Measurements from ENCODE around the gene ATP8A2. TPM values are rescaled to one million over a fixed set of nuclear protein-coding genes. Genes with fewer than 3 reads are reported as not detected.

Gene ATP8A2
- total and polyA plus RNA-seq, 9 of the 15 experiments (the other 6 are each of a cell fraction or from before 2014, with no cell fraction given), result under 0.01 to 0.33 (median 0.06) TPM; not detected in 4

DNA sequence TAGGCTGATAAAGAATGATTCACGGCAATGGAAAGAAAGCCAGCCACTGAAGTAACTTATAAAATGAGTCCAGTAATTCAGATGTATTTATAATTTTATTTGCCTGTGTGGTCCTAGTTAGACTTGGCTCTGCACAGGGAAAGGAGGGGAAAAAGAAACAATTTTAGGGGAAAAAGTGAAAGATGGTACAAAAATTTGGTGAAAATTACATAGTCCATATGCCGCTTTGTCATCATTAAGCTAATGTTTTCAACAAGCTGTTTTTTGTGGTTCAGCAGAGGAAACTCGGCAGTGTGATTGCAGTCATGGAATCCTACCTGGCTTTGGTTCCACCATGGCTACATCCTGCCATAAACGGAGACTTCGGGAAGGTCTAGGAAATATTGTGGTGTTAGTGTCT is 301.9 kb downstream of the ATP8A2 start:
- no peak overlapping the region for H3K4me3 ChIP-seq
- 2% methylated on average over 5 of the region's 5 CpGs for WGBS (ENCODE audit: insufficient coverage, low coverage, missing lambda C conversion rate)
- no peak for DNase-seq (ENCODE audit: extremely low read depth in 1 of 4, low spot score in 3 of 4)
- intact Hi-C loops (cut with micrococcal nuclease), result no loop called here
- no peaks in the 10 kb centered on the region for H3K9me3 ChIP-seq (replicated peaks; ENCODE audit: control insufficient read depth, insufficient read depth, low read depth, low read length)
- no peaks in the 10 kb centered on the region for H3K4me1 ChIP-seq (replicated peaks in 1 of 2; ENCODE audit: control insufficient read depth in 2 of 2, insufficient read depth in 2 of 2, low read length in 2 of 2)
- no peak overlapping the region for H3K9ac ChIP-seq (ENCODE audit: insufficient read depth in 1 of 2, low read depth in 2 of 2, low read length in 2 of 2)
- no peak overlapping the region for H2AFZ ChIP-seq (ENCODE audit: low read depth, low read length)
- CTCF ChIA-PET (ENCODE audit: low intra/inter-chr PET ratio), result no interaction called here
- POLR2A ChIA-PET, result no interaction called here
- H3K9me1 ChIP-seq (ENCODE audit: control insufficient read depth, insufficient read depth, low read length), result no peaks in the 10 kb centered on the region
- no peak for FAIRE-seq
- in situ Hi-C loops (cut with MboI), result no loop called here
- TF ChIP-seq ZNF384 (IDR thresholded peaks at IDR 0.05; ENCODE audit: low read depth, low read length) (no peak), HEY1 (CRISPR knock-in tag; IDR thresholded peaks at IDR 0.05; ENCODE audit: borderline replicate concordance) (no peak), NCOA4 (IDR thresholded peaks at IDR 0.05; ENCODE audit: partially characterized antibody) (no peak), RBM17 (IDR thresholded peaks at IDR 0.05; ENCODE audit: borderline replicate concordance, low read depth, low read length) (no peak), STAT5A (IDR thresholded peaks at IDR 0.05; ENCODE audit: borderline replicate concordance, low read length) (no peak), CEBPB (tag; IDR thresholded peaks at IDR 0.05) (no peak), ARID1B (IDR thresholded peaks at IDR 0.05) (no peak), LARP7 (IDR thresholded peaks at IDR 0.05) (no peak), NFIC (IDR thresholded peaks at IDR 0.05) (no peak)
- TF ChIP-seq, protein P1, sequence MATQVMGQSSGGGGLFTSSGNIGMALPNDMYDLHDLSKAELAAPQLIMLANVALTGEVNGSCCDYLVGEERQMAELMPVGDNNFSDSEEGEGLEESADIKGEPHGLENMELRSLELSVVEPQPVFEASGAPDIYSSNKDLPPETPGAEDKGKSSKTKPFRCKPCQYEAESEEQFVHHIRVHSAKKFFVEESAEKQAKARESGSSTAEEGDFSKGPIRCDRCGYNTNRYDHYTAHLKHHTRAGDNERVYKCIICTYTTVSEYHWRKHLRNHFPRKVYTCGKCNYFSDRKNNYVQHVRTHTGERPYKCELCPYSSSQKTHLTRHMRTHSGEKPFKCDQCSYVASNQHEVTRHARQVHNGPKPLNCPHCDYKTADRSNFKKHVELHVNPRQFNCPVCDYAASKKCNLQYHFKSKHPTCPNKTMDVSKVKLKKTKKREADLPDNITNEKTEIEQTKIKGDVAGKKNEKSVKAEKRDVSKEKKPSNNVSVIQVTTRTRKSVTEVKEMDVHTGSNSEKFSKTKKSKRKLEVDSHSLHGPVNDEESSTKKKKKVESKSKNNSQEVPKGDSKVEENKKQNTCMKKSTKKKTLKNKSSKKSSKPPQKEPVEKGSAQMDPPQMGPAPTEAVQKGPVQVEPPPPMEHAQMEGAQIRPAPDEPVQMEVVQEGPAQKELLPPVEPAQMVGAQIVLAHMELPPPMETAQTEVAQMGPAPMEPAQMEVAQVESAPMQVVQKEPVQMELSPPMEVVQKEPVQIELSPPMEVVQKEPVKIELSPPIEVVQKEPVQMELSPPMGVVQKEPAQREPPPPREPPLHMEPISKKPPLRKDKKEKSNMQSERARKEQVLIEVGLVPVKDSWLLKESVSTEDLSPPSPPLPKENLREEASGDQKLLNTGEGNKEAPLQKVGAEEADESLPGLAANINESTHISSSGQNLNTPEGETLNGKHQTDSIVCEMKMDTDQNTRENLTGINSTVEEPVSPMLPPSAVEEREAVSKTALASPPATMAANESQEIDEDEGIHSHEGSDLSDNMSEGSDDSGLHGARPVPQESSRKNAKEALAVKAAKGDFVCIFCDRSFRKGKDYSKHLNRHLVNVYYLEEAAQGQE (IDR thresholded peaks at IDR 0.05; ENCODE audit: borderline replicate concordance), result no peak
- TF ChIP-seq, protein P1 (CRISPR knock-in tag; IDR thresholded peaks at IDR 0.05; ENCODE audit: low read depth), result no peak
- TF ChIP-seq, protein P2, sequence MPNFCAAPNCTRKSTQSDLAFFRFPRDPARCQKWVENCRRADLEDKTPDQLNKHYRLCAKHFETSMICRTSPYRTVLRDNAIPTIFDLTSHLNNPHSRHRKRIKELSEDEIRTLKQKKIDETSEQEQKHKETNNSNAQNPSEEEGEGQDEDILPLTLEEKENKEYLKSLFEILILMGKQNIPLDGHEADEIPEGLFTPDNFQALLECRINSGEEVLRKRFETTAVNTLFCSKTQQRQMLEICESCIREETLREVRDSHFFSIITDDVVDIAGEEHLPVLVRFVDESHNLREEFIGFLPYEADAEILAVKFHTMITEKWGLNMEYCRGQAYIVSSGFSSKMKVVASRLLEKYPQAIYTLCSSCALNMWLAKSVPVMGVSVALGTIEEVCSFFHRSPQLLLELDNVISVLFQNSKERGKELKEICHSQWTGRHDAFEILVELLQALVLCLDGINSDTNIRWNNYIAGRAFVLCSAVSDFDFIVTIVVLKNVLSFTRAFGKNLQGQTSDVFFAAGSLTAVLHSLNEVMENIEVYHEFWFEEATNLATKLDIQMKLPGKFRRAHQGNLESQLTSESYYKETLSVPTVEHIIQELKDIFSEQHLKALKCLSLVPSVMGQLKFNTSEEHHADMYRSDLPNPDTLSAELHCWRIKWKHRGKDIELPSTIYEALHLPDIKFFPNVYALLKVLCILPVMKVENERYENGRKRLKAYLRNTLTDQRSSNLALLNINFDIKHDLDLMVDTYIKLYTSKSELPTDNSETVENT (CRISPR knock-in tag; IDR thresholded peaks at IDR 0.05), result no peak
- TF ChIP-seq, protein P3, sequence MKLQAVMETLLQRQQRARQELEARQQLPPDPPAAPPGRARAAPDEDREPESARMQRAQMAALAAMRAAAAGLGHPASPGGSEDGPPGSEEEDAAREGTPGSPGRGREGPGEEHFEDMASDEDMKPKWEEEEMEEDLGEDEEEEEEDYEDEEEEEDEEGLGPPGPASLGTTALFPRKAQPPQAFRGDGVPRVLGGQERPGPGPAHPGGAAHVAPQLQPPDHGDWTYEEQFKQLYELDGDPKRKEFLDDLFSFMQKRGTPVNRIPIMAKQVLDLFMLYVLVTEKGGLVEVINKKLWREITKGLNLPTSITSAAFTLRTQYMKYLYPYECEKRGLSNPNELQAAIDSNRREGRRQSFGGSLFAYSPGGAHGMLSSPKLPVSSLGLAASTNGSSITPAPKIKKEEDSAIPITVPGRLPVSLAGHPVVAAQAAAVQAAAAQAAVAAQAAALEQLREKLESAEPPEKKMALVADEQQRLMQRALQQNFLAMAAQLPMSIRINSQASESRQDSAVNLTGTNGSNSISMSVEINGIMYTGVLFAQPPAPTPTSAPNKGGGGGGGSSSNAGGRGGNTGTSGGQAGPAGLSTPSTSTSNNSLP (IDR thresholded peaks at IDR 0.05; ENCODE audit: borderline replicate concordance, low read depth, low read length), result no peak
- H3K79me2 ChIP-seq (ENCODE audit: control insufficient read depth, insufficient read depth, low read length), result no peaks in the 10 kb centered on the region
- no peak overlapping the region for H3K27ac ChIP-seq (ENCODE audit: extremely low read depth, low read depth, low read length)
- no peaks in the 10 kb centered on the region for H4K20me1 ChIP-seq (replicated peaks; ENCODE audit: control insufficient read depth, insufficient read depth, low read length)
- no peaks in the 10 kb centered on the region for H3K27me3 ChIP-seq (ENCODE audit: control insufficient read depth in 2 of 2, insufficient read depth in 2 of 2, low read length in 2 of 2)
- no TSS peak for BruUV-seq (replicated peaks)
- H3K36me3 ChIP-seq (ENCODE audit: control insufficient read depth, insufficient read depth, low read length), result no peaks in the 10 kb centered on the region
- ATAC-seq, result no peak
- no peak overlapping the region for H3K4me2 ChIP-seq (ENCODE audit: insufficient read depth, low read length)

All from K562 (cell line).